ENCODE results near the gene MBNL1. TPM values are rescaled to one million over a fixed set of nuclear protein-coding genes. Genes with fewer than 3 reads are reported as not detected.

Gene MBNL1
- total and polyA plus RNA-seq, 11 donors = 46.8 to 416 (median 189) TPM

DNA sequence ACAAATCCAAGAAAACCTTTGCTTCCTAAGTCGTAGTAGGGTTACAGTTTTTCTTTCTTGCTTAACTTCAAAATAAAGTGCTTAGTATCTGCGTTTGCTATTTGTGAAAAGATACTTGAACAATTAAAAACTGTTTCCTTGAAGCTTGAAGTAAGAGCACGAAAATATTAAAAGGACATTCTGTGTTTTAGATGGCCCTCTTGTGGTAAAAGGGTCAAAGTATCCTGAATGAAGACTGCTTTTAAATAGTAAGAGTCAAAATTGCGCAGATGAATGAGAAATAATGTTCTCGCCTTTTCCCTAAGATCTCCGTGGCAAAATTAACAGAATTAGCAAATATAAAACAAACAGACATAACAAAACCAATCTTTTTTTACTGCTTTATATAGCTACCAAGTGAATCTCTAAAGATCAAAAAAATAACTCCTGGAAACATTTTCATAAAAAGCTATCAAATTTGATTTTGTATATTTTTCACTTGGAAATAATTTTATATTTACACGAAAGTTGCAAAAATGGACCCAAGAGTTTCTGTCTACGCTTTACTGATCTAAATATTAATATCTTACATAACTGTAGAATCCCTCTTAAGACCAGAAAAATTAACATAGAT, 175.4 kb downstream of the MBNL1 start:
- ATAC-seq (peak in 3 of 4 donors; percentile 48 to 68 (median 65)), DNase-seq (no peak)
- Histone ChIP-seq H3K9me3 (no peaks in the 10 kb centered on the region), H3K27ac (peak overlapping the region in 7 of 12 donors; percentile 7 to 45 (median 26)), H3K4me1 (peaks cover 0 to 78% (median 42%) of the 10 kb centered on the region in 12 donors), H3K36me3 (peaks cover 0 to 44% (median 26%) of the 10 kb centered on the region in 9 donors), H3K27me3 (no peaks in the 10 kb centered on the region), H3K4me3 (no peak overlapping the region)
- intact Hi-C loops (cut with DNase I) = loop anchor here (1.0 to 10.0 kb wide), 13 partner anchors 42 to 369 kb away; partner anchors contain the start of gene MBNL1 (in 4 of the 10)
- WGBS, 4 donors = 18 to 33% (median 22%) methylated on average over 8 of the region's 8 CpGs
- TF ChIP-seq POLR2A (IDR thresholded peaks at IDR 0.05) = no peak
- TF ChIP-seq, protein P1, sequence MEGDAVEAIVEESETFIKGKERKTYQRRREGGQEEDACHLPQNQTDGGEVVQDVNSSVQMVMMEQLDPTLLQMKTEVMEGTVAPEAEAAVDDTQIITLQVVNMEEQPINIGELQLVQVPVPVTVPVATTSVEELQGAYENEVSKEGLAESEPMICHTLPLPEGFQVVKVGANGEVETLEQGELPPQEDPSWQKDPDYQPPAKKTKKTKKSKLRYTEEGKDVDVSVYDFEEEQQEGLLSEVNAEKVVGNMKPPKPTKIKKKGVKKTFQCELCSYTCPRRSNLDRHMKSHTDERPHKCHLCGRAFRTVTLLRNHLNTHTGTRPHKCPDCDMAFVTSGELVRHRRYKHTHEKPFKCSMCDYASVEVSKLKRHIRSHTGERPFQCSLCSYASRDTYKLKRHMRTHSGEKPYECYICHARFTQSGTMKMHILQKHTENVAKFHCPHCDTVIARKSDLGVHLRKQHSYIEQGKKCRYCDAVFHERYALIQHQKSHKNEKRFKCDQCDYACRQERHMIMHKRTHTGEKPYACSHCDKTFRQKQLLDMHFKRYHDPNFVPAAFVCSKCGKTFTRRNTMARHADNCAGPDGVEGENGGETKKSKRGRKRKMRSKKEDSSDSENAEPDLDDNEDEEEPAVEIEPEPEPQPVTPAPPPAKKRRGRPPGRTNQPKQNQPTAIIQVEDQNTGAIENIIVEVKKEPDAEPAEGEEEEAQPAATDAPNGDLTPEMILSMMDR (IDR thresholded peaks at IDR 0.05) = peak; percentile 52 to 80 (median 76)

DNA sequence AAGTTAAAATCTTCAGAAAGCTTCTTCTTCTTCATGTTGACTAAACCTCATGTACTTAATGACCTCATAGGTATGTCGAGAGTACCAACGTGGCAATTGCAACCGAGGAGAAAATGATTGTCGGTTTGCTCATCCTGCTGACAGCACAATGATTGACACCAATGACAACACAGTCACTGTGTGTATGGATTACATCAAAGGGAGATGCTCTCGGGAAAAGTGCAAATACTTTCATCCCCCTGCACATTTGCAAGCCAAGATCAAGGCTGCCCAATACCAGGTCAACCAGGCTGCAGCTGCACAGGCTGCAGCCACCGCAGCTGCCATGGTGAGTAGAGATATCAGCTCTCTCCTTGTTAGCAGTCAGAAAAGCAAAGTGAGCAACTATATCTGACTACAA, 176.5 kb downstream of the MBNL1 start:
- H3K27ac ChIP-seq = peak overlapping the region in 1 of 12 donors; percentile 45
- no peaks in the 10 kb centered on the region for H3K27me3 ChIP-seq
- ATAC-seq (peak; percentile 12 to 69 (median 42)), DNase-seq (no peak)
- peaks cover 0 to 55% (median 37%) of the 10 kb centered on the region in 9 donors for H3K36me3 ChIP-seq
- H3K4me1 ChIP-seq = peaks cover 0 to 69% (median 38%) of the 10 kb centered on the region in 12 donors
- WGBS, 4 donors = 50 to 58% (median 54%) methylated on average over 6 of the region's 6 CpGs
- H3K4me3 ChIP-seq = no peak overlapping the region
- no peaks in the 10 kb centered on the region for H3K9me3 ChIP-seq
- intact Hi-C loops (cut with DNase I) = loop anchor here (2.0 to 10.0 kb wide), 10 partner anchors 180 to 373 kb away; partner anchors contain the start of gene MBNL1 (in 1 of the 10)
- TF ChIP-seq, protein P1 (IDR thresholded peaks at IDR 0.05) = no peak
- no peak for TF ChIP-seq POLR2A (IDR thresholded peaks at IDR 0.05)

GRCh38 chr3:152446495-152446894, 177.8 kb downstream of the MBNL1 start:
- no peaks in the 10 kb centered on the region for H3K27me3 ChIP-seq
- intact Hi-C loops (cut with DNase I) = loop anchor here (2.0 to 10.0 kb wide), 10 partner anchors 182 to 374 kb away; partner anchors contain the start of gene MBNL1 (in 1 of the 10)
- peaks cover 0 to 68% (median 50%) of the 10 kb centered on the region in 9 donors for H3K36me3 ChIP-seq
- peaks cover 0 to 60% (median 38%) of the 10 kb centered on the region in 12 donors for H3K4me1 ChIP-seq
- no peak for TF ChIP-seq POLR2A (IDR thresholded peaks at IDR 0.05)
- TF ChIP-seq, protein P1 (IDR thresholded peaks at IDR 0.05) = no peak
- no peaks in the 10 kb centered on the region for H3K9me3 ChIP-seq
- H3K4me3 ChIP-seq = no peak overlapping the region
- peak overlapping the region in 1 of 12 donors; percentile 5 for H3K27ac ChIP-seq
- no peak for ATAC-seq
- 70 to 76% (median 71%) methylated on average over 7 of the region's 7 CpGs for WGBS, 4 donors
- DNase-seq = peak in 1 of 5 donors; percentile 37

GRCh38 chr3:152447511-152447910, 178.8 kb downstream of the MBNL1 start:
- Histone ChIP-seq H3K36me3 (peaks cover 0 to 78% (median 60%) of the 10 kb centered on the region in 9 donors), H3K27ac (no peak overlapping the region), H3K27me3 (no peaks in the 10 kb centered on the region), H3K4me3 (no peak overlapping the region), H3K9me3 (no peaks in the 10 kb centered on the region), H3K4me1 (peaks cover 0 to 51% (median 39%) of the 10 kb centered on the region in 12 donors)
- no peak for ATAC-seq
- 75 to 84% (median 78%) methylated on average over 3 of the region's 3 CpGs for WGBS, 4 donors
- intact Hi-C loops (cut with DNase I) = loop anchor here (2.0 to 10.0 kb wide), 10 partner anchors 183 to 375 kb away; partner anchors contain the start of gene MBNL1 (in 1 of the 10)
- no peak for TF ChIP-seq POLR2A (IDR thresholded peaks at IDR 0.05)
- TF ChIP-seq, protein P1 (IDR thresholded peaks at IDR 0.05) = no peak
- DNase-seq = no peak
